Stimulated activated CD8-positive, alpha-beta memory T cell treated with anti-CD3 and anti-CD28 coated beads, Interleukin-4, amount 100 ng/mL, for 1 hour (primary cell): ENCODE measurements around the gene CDH13.

ENCODE experiments used
- DNase-seq, 2 donors: peaks; one replicate each; pipeline ENCODE4 v3.0.0-alpha.2; 2020; ENCODE audit warnings: low read depth in 2 of 2, low spot score in 1 of 2

CDH13 gene

DNA sequence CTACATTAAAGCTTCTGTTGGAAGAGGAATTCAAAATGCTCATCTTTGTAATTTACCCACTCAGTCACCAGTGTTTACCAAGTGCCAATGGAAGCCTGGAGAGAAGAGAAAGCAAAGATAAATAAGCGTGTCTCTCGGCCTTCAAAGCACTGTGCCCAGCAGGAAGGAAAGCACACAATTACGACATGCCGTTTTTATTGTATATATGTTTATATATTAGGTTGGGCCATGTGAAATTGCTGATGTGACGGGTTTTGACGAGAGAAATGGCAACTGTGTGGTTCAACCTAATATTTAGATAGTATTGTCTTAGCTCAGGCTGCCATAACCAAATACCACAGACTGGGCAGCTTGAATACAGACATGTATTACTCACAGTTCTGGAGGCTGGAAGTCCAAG is 1101.7 kb downstream of the CDH13 start:
- DNase-seq, result no peak

- DNase-seq, result no peak
These were observed 1104.0 kb downstream of the CDH13 start for GRCh38 chr16:83730812-83731211.

GRCh38 chr16:83732536-83732935 is 1105.8 kb downstream of the CDH13 start:
- DNase-seq, result no peak

DNA sequence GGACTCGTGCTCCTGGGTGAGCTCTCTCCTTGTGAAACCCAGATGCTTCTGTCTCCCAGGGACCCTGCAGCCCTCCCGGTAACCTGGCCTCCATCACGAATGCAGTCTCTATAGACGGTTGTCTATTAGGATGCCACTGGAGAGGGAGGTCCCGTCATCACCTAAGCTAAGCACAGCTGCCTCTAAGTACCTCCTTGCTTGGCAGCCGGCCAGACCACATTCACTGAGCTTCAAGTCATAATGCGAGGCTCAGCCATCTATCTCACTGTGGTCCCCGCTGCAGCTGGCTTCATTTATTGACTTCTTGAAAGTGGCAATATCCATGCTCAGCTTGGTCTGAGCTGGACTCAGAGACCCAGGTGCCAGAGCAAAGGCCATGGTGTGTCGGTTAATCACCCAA is 1106.5 kb downstream of the CDH13 start:
- no peak for DNase-seq

DNA sequence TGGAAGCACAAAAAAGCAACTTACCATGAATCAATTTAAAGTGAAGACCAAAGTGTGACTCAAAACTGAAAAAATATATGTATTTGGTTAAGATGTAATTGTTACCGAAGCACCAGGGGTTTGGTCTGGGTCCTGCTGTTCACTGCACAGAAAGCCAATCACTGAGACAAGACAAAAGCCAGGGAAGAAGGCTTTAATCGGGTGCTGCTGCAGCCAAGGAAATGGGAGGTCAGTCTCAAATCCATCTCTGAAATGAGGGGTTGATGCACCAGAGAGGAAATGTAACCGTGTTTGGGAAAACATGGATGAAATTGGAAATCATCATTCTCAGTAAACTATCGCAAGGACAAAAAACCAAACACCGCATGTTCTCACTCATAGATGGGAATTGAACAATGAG is 1107.4 kb downstream of the CDH13 start:
- DNase-seq, result no peak

DNA sequence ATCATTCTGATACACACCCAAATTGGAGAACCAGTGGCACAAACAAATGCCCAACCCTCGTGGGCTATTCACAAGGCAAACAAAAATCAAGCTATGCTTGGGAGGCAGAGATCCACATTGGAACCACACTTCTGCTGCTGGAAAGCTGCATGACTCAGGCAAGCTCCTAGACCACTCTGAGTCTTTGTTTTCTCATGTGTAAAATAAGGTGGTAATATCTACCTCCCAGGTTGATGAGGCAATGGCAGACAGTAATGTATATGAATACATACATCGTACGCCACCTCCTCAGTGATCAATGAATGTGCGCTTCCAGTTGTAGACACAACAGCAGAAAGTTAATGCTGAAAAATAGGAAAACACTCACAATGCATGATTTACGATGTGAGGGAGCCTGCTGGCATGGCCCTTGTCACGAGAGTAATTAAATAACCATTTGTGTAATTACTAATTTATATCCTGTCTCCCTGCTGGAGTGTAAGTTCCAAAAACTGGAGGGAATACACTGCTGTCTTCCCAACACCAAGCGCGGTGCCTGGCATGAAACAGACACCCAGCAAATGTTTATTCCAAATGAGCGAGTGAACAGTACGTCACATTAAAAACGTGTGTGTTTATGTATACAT is 1111.1 kb downstream of the CDH13 start:
- DNase-seq, result no peak

GRCh38 chr16:83738923-83739503 is 1112.2 kb downstream of the CDH13 start:
- DNase-seq, result no peak

DNA sequence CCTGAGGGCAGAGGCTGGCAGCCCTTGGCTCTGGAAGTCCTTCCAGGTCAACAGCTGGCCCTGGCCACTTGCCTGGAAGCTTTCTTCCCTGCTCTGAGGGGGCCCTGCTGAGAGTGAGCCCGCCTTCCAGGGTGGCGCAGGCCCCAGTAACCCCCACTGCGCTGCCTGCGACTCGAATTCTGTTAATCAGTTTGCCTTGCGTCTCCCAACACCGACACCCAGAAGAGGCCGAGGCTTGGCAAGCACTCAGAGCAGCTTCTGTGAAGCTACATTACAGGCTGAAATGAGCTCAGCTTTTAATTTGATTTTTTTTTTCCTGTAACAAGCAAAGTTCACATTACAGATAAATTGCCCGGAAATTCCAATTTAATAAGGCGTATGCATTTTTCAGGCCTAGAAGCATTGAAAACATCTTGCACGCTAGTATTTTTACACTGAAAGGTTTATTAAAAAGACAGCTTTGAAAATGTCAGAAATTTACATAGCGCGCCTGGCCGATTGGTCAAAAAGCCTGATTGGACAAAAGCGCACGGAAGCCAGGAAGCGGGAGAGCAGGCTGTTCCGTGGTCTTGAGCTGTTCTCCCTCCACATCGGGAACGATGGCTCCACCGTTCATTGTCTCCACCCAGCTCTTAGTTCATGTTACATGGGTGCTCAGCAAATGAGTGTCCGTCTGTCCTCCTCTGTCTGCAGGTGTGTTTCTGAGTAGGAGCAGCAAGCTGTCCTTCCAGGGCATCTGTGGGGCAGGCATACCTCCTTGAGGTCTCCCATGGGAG is 1115.5 kb downstream of the CDH13 start:
- no peak for DNase-seq

DNA sequence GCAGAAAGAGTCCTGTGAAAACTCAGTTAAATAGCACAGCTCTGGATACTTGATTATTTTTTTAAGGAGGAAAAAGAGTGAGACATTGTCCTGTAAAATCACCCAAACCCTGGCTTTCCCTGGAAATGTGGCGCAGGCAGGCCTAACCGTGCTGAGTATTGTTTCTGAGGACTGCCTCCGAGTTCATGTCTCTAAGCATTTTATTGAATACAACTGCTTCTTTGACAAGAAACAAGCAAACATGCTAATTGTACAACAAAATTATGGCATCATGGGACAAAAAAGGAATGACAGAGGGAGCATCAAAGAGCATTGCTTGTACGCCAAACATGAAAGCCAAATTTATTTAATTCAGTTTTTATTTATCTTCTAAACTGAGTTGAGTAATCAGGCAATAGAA is 1116.5 kb downstream of the CDH13 start:
- DNase-seq, result no peak

DNA sequence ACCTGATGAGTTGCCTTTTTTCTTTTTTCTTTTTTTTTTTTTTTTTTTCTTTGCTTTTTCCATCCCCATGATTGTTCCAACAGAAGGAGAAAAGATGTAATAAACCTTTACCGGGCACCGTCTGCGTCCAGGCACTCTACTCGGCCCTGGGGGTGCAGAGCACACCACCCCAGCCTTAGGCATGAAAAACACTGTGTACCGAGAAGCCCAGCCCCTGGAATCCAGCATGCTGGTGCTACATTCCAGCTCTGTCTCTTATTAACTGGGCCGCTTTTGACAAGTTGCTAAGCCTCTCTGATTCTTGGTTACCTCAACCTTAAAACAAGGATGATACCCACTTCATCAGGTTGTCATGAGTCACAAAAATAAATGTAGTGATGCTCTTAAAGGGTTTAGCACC is 1117.0 kb downstream of the CDH13 start:
- DNase-seq, result no peak

DNA sequence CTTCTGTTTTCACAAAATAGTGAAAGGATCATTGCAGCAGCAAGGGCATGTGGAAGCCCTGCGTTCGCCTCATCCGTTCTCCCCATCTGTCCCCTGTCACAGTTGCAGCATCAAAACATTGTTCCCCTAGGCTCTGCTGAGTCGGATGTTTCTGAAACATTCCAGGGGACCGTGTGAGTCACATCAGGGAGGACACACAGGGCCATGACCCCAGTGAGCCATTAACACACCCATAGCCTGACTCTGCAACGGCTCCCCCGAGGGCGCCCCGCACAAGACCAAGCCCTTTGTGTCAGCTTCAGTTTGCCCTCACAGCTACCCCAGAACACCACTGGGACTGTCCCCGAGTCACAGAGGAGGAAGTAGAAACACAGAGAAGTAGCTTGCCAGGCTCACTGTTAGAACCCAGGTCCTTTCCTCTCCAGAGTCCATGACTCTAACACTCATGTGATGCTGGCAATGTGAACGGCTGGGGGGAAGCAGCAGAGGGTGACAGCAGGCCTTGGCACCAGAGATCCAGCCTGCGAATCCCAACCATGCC is 1117.7 kb downstream of the CDH13 start:
- DNase-seq, result no peak

DNA sequence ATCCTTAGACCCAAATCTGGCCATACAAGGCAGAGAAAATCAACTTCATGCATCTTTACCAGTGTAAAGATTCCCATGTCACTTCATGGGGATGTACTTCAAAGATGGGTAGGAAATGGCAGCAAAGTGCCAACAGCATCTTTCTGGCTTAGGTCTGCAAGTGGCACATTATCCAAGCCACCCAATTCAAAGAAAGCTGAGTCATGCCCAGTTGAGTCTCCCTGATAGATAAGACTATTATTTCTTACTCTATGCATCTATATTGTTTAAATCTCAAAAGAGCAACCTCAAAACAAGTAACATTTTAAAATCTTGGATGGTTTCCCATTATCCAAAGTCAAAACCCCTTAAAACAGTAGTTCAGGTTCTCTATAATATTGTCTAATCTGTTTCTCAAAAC is 1119.8 kb downstream of the CDH13 start:
- no peak for DNase-seq

GRCh38 chr16:83747936-83748335 is 1121.2 kb downstream of the CDH13 start:
- no peak for DNase-seq

GRCh38 chr16:83755391-83755790 is 1128.6 kb downstream of the CDH13 start:
- DNase-seq, result no peak

DNA sequence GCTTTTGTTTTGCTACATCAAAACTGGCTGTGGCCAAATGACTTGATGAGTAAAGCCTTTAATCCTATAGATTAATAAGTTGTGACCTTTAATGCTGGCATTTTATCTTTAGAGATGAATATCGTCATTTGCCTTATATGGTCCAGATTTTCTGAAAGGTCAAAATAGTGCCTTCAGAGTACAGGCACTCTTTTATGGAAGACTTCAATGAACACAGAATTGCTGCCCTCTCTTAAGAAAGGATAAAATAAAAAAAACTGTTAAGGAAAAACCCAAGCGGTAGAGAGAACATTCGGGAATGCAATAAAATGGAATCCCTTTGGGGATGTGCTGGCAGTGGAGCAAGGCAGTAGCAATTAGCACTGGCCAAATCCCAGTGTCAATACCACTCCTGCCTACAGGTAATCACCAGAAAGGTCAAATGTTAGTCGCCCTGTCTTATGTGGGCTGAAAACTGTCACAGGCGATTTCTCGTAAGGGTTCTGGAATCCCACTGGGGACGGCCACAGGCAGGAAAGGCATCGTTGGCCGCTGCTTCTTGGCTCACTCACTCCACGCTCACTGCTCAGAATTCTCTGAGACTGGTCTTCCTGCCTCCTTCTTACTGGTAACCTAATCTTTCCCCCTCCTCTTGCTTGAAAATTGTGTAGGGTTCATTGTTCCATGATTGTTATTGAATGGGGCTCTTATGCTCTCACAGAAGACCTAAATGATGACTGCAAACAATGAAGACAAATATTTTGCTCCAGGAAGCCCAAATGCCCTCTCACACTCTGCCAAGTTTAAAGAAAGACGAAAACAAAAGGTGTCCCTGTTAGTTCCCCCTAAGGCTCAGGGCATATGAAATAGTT is 1135.6 kb downstream of the CDH13 start:
- no peak for DNase-seq

DNA sequence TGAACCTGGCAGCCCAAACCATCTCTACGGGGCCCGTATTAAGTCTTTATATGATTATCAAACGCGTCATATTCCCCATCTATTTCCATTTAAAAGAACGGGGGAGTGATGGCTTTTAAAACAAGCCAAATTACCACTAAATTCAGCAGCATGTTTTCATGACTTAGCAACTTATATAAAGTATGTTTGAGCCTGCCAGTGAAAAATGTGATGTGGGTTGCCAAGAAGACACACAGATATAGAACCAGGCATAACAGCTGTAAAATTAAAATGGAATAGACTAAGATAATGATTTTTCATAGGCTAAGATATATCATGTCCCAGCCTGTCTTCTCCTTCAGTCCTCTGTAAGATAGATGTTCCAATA is 1136.2 kb downstream of the CDH13 start:
- no peak for DNase-seq

DNA sequence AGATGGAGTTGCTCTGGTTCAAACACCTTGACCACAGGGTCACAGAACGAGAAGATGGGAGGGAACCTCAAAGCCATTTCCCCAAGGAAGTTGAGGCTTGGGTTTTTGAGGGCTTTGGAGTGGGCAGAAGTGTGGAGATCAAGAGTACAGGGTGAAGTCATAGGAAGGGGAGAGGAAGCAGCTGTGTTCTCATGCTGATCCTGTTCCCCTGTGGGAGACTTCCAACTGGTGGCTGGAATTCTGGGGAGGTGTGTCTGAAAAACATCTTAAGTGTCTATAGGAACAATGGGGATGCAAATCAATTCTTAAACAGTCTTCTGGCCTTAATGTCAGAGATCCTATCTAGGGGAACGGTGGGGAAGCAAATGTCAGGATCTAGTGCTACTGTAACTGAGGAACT is 1142.2 kb downstream of the CDH13 start:
- no peak for DNase-seq

- DNase-seq, result no peak
These were observed 1142.7 kb downstream of the CDH13 start for GRCh38 chr16:83769397-83770008.

DNA sequence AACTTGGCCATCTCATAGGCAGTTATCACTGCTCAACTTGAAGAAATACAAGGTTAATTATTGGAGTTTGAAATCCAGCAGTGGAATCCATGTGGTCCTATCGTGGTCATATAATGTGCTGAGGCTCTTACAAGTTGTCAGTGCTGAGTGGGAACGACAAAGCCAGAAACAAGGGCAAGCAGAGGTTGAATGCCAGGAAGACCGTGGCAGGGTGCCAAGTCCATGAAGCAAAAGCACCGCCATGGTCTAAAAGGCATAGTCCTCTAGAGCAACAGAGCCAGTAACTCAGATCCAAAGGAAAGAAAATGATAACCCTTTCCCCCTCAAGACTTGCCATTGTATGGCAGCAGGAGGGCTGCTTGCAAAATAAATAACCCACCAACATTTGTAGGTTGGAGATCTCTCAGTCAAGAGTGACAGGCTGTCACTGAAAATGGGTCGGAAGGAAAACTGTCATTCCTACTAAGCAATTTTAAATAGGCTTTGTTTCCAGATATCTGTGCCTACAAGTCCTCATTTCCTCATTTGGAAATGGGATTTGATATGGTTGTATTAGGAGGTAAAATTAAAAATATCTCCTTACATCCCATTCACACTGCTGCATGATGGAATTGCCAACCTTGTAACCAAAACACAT is 1144.7 kb downstream of the CDH13 start:
- DNase-seq, result no peak

DNA sequence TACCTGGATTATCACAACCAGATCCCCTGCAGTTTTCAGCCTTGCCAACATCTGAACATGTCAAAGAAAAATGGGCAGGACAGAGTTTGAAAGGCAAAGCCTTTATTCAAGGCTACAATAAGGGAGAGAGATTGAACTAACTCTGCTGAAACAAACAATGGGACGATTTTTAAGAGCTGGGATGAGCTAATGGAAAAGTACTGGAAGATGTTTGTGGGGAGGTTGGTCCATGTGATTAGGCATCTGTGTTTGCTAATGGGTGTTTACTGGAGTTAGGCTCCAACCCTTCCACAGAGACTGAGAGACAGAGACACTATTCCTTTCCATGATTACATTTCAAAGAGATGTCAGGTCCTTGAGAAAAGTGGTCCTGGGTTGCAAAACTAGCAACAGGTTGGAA is 1146.0 kb downstream of the CDH13 start:
- DNase-seq, result no peak

GRCh38 chr16:83774066-83774465 is 1147.3 kb downstream of the CDH13 start:
- no peak for DNase-seq
